ENCODE results near the gene PGPEP1.

Gene PGPEP1

GRCh38 chr19:18340190-18340989 lies at the start of gene PGPEP1:
Gene PGPEP1, plus strand, starts transcription at chr19:18340598. Its CDS starts 84 bp downstream, at chr19:18340682.
- DNase-seq: peak; percentile 30

GRCh38 chr19:18291019-18291524 lies 49.3 kb upstream of the PGPEP1 start:
- DNase-seq: no peak

- DNase-seq: no peak
These were observed 48.6 kb upstream of the PGPEP1 start for GRCh38 chr19:18291590-18292461.

GRCh38 chr19:18292462-18292809 lies 48.0 kb upstream of the PGPEP1 start:
- DNase-seq: no peak

GRCh38 chr19:18292810-18293641 lies 47.4 kb upstream of the PGPEP1 start:
- no peak for DNase-seq

- no peak for DNase-seq
These were observed 46.5 kb upstream of the PGPEP1 start for GRCh38 chr19:18293642-18294466.

- no peak for DNase-seq
These were observed 45.9 kb upstream of the PGPEP1 start for GRCh38 chr19:18294467-18294864.

- DNase-seq: no peak
These were observed 45.4 kb upstream of the PGPEP1 start for GRCh38 chr19:18295034-18295451.

- no peak for DNase-seq
These were observed 43.1 kb upstream of the PGPEP1 start for GRCh38 chr19:18297308-18297707.

- no peak for DNase-seq
These were observed 41.8 kb upstream of the PGPEP1 start for GRCh38 chr19:18298601-18299000.

GRCh38 chr19:18299654-18300053 lies 40.7 kb upstream of the PGPEP1 start:
- no peak for DNase-seq

GRCh38 chr19:18300930-18301717 lies 39.3 kb upstream of the PGPEP1 start:
- no peak for DNase-seq

- DNase-seq: no peak
These were observed 38.7 kb upstream of the PGPEP1 start for GRCh38 chr19:18301718-18302111.

GRCh38 chr19:18304208-18304457 lies 36.3 kb upstream of the PGPEP1 start:
- no peak for DNase-seq

- DNase-seq: peak; percentile 43
These were observed 35.7 kb upstream of the PGPEP1 start for GRCh38 chr19:18304458-18305310.

GRCh38 chr19:18306209-18306887 lies 34.0 kb upstream of the PGPEP1 start:
- DNase-seq: no peak

GRCh38 chr19:18306888-18307260 lies 33.5 kb upstream of the PGPEP1 start:
- no peak for DNase-seq

- no peak for DNase-seq
These were observed 33.1 kb upstream of the PGPEP1 start for GRCh38 chr19:18307271-18307681.

- DNase-seq: no peak
These were observed 32.1 kb upstream of the PGPEP1 start for GRCh38 chr19:18308051-18308947.

Data from NCI-H2107 (cell line).